Erythroblast (primary cell): ENCODE measurements around the gene ENPP4.
A peak's percentile ranks its signal among the peaks of the same experiment; 100 is the strongest.

Experiments used
- GATA1 ChIP-seq: IDR thresholded peaks from 2 replicates; pipeline ENCODE4 v1.6.1; 2011; ENCODE audit warnings: low read depth, mild to moderate bottlenecking, control low read depth, low read length, moderate library complexity
- POLR2A ChIP-seq: IDR thresholded peaks from 2 replicates; pipeline ENCODE4 v1.6.1; 2011; ENCODE audit warnings: mild to moderate bottlenecking, low read length

GRCh38 chr6:46129629-46130511 lies at the start of gene ENPP4:
- peak; percentile 86 for TF ChIP-seq POLR2A
- TF ChIP-seq GATA1: no peak
